Midbrain (tissue), 1 donor: ENCODE measurements around the gene ESCO1.
"Not testable (repeated sequence)": the region's sequence is repeated elsewhere in the genome, so short reads cannot be mapped to it uniquely, and the experiment has no call there.

Experiments used
- DNase-seq: peaks from one replicate; lab custom pipeline; 2025; lab: John Stamatoyannopoulos, UW

The ESCO1 gene, protein sequence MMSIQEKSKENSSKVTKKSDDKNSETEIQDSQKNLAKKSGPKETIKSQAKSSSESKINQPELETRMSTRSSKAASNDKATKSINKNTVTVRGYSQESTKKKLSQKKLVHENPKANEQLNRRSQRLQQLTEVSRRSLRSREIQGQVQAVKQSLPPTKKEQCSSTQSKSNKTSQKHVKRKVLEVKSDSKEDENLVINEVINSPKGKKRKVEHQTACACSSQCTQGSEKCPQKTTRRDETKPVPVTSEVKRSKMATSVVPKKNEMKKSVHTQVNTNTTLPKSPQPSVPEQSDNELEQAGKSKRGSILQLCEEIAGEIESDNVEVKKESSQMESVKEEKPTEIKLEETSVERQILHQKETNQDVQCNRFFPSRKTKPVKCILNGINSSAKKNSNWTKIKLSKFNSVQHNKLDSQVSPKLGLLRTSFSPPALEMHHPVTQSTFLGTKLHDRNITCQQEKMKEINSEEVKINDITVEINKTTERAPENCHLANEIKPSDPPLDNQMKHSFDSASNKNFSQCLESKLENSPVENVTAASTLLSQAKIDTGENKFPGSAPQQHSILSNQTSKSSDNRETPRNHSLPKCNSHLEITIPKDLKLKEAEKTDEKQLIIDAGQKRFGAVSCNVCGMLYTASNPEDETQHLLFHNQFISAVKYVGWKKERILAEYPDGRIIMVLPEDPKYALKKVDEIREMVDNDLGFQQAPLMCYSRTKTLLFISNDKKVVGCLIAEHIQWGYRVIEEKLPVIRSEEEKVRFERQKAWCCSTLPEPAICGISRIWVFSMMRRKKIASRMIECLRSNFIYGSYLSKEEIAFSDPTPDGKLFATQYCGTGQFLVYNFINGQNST

GRCh38 chr18:21600526-21601410 lies at the start of gene ESCO1:
Gene ESCO1, minus strand, starts transcription at chr18:21600704. Its CDS starts 25,861 bp downstream, at chr18:21574843.
- peak; percentile 85 for DNase-seq

DNA sequence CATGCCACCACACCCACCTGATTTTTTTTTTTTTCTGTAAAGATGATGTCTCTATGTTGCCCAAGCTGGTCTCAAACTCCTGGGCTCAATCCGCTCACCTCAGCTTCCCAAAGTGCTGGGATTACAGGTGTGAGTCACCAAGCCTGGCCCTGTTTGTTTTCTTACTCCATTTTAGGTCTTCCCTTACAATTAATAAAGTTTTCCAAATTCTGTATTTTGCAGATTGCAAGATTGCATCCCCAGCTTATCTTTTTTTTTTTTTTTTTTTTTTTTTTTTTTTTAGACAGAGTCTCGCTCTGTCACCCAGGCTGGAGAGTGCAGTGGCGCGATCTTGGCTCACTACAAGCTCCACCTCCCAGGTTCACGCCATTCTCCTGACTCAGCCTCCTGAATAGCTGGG lies 39.9 kb upstream of the ESCO1 start:
- not testable (repeated sequence) for DNase-seq

GRCh38 chr18:21638822-21639221 lies 38.3 kb upstream of the ESCO1 start:
- DNase-seq = no peak

DNA sequence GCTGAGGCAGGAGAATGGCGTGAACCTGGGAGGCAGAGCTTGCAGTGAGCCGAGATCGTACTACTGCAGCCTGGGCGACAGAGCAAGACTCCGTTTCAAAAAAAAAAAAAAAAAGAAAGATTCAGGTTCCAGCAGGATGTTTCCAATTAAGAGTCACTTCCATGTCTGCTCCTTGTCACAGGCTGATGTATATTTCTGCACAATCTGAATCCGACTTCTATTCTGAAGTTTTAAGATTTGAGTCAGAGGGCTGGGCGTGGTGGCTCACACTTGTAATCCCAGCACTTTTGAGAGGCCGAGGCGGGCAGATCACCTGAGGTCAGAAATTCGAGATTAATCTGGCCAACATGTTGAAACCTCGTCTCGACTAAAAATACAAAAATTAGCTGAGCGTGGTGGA lies 36.3 kb upstream of the ESCO1 start:
- DNase-seq = no peak

DNA sequence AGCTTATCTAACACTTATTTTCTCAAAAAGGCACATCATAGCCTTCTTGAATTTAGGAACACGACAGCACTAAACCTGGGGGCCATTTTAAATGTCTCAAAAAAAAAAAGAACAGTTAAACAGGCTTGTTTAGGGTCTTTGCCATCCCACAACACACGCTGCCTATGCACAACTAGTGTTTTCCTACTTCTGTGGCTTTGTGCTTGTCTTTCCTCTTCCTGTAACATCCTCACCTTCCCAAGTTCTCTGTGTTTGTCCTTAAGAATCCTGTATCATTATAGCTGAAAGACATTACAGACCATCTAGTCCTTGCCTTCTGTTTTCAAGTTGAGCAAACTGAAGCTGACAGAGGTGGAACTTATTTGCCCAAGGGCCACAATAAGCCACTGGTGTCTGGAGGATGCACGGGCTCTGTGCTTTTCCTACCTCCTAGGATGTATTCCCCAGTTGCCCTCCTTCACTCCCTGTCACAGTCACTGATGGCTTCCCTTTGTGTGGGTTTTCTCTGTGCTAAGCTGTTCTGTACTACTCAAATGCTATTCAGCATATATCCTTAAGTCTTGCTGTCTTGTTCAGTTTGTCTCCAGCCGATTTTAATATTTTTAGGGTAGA lies 34.2 kb upstream of the ESCO1 start:
- no peak for DNase-seq

- peak; percentile 13 for DNase-seq
These were observed 31.9 kb upstream of the ESCO1 start for GRCh38 chr18:21632393-21632792.

DNA sequence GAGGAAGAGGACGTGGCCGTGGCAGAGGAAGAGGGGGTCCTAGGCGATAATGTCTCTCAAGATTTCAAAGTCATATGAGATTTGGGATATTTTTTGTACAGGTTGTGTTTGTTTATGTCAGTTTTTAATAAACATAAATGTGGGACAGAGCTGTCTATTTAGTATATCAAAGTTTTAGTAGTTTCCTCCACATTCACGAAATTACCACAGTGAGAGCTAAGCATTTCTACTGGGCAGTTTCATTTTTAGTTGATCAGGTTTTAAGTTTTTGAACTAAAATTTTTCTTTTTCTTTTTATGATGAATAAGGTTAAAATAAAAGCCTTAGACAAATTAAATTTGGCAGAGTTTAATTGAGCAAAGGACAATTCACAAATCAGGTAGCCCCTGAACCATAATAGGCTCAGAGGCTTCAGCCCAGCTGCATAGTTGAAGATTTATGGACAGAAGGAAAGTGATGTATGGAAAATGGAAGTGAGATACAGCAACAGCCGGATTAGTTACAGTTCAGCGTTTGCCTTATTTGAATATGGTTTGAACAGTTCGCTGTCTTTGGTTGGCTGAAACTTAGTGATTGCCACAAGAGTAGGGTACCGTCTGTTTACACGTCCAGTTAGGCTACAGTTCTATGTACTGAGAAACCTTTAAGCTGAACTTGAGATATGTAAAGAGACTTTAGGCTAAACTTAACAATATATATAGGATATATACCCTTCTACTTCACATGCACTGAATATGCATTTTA lies 28.8 kb upstream of the ESCO1 start:
- DNase-seq = no peak

DNA sequence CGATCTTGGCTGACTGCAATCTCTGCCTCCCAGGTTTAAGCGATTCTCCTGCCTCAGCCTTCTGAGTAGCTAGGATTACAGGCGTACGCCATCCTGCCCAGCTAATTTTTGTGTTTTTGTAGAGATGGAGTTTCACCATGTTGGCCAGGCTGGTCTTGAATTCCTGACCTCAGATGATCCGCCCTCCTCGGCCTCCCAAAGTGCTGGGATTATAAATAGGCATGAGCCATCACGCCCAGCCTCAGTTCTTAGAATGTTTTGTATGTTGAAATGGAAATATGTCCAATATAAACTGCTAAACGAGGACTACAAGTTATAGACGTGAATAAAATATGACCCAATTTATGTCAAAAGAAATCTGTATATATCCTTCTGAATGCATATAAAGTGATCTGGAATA lies 21.1 kb upstream of the ESCO1 start:
- not testable (repeated sequence) for DNase-seq

DNA sequence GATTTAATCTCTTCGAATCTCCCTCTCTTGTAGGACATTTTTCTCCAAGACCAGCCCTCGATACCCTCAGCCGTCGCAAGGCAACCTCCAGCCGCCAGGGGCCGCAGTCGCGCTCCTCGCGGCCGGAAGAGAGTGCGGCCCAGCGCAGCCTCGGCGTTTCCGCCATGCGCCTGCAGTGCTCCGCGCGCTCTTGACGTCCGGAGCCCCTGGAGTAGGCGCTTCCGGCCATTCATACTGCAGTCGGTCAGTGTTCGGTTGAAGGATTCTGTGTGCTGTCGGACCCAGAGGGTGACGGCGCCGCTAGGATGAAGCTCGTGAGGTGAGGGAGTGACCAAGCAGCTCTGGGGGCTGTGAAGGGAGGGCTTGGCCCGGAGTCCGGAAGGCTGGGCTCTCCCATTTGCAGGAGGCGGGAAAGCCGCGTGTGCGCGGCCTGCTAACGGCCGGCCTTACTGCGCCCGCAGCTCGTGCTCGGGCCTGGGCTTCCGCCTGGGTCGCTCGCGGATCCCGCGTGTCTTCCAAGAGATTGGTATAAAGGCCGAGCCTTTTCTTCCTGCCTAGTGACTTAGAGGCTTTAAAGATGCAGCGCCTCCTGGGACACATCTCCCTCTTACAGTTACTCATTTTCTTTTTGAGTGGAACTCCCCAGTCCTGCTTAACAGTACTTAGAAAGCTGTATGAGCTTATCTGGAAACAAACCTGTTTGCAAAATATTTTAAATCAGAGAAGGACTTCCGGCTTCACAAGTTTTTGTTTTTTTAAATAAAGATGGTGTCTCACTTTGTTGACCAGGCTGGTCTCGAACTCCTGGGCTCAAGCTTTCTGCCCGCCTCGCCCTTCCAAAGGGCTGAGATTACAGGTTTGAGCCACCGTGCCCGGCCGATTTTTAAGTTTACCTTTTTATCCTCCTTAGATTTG lies 11.9 kb upstream of the ESCO1 start, which contains the start of gene SNRPD1:
Gene SNRPD1 (plus strand): TSS at position 190 of the 915 bp plus-strand sequence. CDS start 116 bp downstream, at position 306.
- peak; percentile 93 for DNase-seq

DNA sequence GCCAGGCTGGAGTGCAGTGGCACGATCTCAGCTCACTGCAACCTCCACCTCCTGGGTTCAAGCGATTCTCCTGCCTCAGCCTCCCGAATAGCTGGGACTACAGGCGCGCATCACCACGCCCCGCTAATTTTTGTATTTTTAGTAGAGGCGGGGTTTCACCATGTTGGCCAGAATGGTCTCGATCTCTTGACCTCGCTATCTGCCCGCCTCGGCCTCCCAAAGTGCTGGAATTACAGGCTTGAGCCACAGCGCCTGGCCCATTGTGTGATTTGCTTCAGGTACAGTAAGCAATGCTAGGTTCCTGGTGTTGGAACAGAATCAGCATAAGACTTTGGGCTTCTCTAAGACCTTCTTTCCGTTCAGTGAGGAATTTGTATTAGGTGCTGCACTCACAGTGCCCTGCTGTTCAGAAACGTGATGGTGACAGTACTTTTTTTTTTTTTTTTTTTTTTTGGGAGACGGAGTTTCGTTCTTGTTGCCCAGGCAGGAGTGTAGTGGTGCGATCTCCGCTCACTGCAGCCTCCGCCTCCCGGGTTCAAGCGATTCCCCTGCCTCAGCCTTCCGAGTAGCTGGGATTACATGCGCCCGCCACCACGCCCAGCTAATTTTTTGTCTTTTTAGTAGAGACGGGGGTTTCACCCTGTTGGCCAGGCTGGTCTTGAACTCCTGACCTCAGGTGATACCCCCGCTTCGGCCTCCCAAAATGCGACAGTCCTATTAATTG lies 11.1 kb upstream of the ESCO1 start:
- DNase-seq = not testable (repeated sequence)

DNA sequence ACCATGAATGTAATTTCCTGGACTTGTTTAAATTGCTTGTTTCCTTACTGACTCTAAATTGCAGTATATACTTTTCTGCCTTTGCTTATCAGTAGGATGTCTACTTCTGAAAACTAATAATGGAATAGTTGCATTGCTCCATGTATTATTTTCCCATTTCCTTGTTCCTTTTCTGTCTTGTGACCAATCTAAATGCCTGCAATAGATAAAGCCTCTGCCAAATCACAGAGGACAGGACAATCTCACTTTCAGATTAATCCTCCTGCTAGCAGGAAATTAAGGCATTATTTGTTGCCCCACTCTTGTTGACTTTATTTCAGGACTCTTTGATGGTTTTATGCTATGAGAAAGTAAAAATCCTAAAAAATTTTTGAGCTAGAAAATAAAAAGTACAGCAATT lies 4.7 kb upstream of the ESCO1 start:
- no peak for DNase-seq

DNA sequence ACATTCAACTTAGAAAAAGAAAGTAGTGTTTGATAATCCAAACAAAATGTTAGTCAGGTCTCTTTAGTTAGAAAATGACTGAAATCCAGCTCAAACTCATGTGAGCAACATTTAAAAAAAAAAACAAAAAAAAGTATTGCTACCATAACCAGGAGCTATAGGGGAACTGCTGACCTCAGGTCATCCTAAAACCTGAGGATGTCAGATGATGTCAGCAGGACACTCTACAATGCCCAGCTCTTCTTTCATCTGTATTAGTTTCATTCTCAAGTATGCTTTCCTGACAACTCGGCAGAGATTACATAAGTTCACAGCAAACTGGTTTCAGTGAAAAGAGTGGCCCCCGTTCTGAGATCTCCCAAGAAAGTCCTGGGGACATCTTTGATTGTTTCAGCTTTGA lies 4.2 kb upstream of the ESCO1 start:
- no peak for DNase-seq

DNA sequence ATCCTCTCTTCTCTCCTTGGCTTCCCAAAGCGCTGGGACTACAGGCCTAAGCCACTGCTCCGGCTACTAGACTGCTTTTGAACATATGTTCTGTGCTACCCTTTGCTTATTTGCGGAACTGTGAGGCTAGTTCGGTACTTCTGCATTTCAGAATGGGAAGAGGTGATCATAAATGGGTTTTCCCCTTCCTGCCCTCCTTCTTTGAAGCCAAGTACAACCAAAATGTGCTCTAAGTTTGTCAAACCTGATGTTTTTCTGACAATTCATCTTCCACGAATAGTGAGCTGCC lies 1.7 kb upstream of the ESCO1 start:
- no peak for DNase-seq

DNA sequence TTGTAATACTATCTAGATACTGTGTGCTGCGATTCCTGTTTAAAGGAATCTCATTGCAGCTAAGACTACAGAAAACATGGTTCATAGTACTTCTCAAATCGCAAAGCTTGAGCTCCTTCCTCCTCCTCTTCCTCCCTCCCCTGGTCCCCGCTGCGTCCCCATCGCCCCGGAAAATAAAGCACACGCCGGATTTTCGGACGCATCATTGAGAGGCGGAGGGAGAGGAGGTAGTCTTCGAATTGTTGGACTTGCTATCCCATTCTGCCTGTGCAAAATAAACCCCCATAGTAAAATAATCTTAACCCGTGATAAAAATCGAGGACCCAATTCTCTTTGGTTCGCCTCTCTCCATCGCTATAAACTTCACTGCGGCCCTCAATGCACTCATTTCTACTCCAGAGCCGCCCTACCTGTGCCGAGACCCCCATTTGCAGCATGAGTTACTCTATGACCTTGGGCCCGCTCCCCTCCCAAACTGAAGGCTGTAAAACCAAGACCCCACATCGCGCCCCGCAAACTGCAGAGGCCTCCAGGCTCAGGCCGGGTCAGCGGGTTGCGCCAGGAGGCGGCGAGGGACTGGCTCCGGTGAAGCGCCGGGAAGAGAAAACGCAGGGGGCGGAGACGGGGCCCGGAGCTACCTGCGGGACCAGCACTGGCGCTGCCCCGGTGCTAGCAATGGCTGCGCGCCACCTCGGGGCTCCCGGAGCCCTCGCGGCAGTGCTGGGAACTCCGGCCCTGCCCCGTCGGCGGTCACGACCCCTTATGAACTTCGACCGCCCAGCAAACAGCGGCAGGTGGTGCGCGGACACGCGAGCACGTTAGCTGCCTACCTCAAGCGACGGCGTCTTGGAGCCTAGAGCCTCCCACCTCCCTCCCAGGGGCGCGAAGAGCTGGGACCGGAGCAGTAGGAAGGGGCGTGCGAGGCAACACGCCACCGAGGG lies 649 bp downstream of the ESCO1 start:
- no peak for DNase-seq

DNA sequence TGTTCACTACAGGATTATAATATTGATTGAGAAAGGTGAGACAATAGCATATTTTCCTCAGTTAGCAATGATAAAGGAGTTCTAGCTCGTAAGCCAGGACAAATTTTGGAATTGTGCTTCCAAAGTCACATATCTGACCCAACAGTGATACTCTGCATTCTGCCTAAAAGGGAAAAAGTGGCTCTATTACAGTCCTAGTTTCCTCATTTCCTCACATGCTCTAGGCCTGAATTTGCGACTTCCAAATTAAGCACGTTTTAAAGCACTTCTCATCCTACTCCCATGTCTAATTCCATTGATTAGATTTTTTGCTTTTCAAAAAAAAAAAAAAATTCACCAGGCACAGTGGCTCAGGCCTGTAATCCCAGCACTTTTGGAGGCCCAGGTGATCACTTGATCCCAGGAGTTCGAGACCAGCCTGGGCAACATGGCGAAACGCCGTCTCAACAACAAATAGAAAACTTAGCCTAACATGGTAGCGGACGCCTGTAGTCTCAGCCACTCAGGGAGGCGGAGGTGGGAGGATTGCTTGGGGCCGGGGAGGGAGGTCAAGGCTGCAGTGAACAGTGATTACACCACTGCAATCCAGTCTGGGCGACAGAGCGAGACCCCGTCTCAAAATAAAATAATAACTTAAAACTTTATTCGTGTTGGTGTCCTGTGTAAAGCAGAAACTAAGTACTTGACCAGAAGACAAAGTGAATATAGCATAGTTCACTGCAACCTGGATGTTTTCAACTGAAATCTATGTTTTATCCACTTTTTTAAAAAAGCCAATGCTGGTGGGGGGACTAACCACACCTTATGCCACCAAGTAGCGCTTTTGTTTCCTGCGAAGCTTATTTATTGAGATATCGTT lies 1.5 kb downstream of the ESCO1 start:
- no peak for DNase-seq

GRCh38 chr18:21597620-21598019 lies 2.9 kb downstream of the ESCO1 start:
- DNase-seq = no peak
